GM23338 (cell line): Measurements from ENCODE around the gene ACSL6. TPM values are rescaled to one million over a fixed set of nuclear protein-coding genes. Genes with fewer than 3 reads are reported as not detected.

Source experiments
- ATAC-seq: fragments of 200-7000 bp; cut with Tn5 transposase; 3 replicates; pipeline ENCODE4 v1.9.1; 2020
- DNase-seq: peaks from one replicate; pipeline ENCODE4 v3.0.0-alpha.2; 2015; ENCODE audit warnings: low spot score
- H2AFZ ChIP-seq: fragments of 200-600 bp; sonication (generic); 2 replicates; pipeline ENCODE4 v1.8.0; 2016; ENCODE audit warnings: antibody characterized with exemption, mild to moderate bottlenecking, moderate library complexity
- H3F3A ChIP-seq: fragments of 200-600 bp; sonication (generic); replicated peaks from 2 replicates; pipeline ENCODE4 v1.8.0; 2017; ENCODE audit warnings: antibody characterized with exemption, mixed run types, low read depth
- H3K27ac ChIP-seq: fragments of 200-600 bp; sonication (generic); 2 replicates; pipeline ENCODE4 v1.6.1; 2016; ENCODE audit warnings: low read depth
- H3K27me3 ChIP-seq: fragments of 200-600 bp; sonication (generic); 2 replicates; pipeline ENCODE4 v1.8.0; 2016; ENCODE audit warnings: mild to moderate bottlenecking, mixed run types, moderate library complexity; ENCODE audit not compliant: insufficient read depth
- H3K36me3 ChIP-seq: fragments of 200-600 bp; sonication (generic); 2 replicates; pipeline ENCODE4 v1.8.0; 2016; ENCODE audit warnings: mild to moderate bottlenecking; ENCODE audit not compliant: insufficient read depth
- H3K4me1 ChIP-seq: fragments of 200-600 bp; sonication (generic); 2 replicates; pipeline ENCODE4 v1.8.0; 2016; ENCODE audit warnings: mild to moderate bottlenecking, moderate library complexity; ENCODE audit not compliant: insufficient read depth
- H3K4me2 ChIP-seq: fragments of 200-600 bp; sonication (generic); 2 replicates; pipeline ENCODE4 v1.7.1; 2017; ENCODE audit warnings: mixed run types
- H3K4me3 ChIP-seq: fragments of 200-600 bp; sonication (generic); 2 replicates; pipeline ENCODE4 v1.6.1; 2016; ENCODE audit warnings: mixed run types
- H3K79me2 ChIP-seq: fragments of 200-600 bp; sonication (generic); replicated peaks from 2 replicates; pipeline ENCODE4 v1.8.0; 2017; ENCODE audit warnings: mild to moderate bottlenecking; ENCODE audit not compliant: insufficient read depth
- H3K9me2 ChIP-seq: fragments of 200-600 bp; sonication (generic); 2 replicates; pipeline ENCODE4 v1.8.0; 2017; ENCODE audit not compliant: insufficient read depth
- H4K20me1 ChIP-seq: fragments of 200-600 bp; sonication (generic); replicated peaks from 2 replicates; pipeline ENCODE4 v1.8.0; 2017; ENCODE audit warnings: mild to moderate bottlenecking; ENCODE audit not compliant: insufficient read depth
- H3K27ac Mint-ChIP-seq: 2 replicates; pipeline ENCODE4 v1.8.0; 2020; ENCODE audit warnings: inconsistent platforms, mild to moderate bottlenecking, moderate library complexity, mixed read lengths
- H3K27me3 Mint-ChIP-seq: 3 replicates; pipeline ENCODE4 v1.8.0; 2022; ENCODE audit warnings: low read depth, mild to moderate bottlenecking, moderate library complexity, mixed read lengths, inconsistent platforms; ENCODE audit not compliant: insufficient read depth, poor library complexity
- H3K36me3 Mint-ChIP-seq: 3 replicates; pipeline ENCODE4 v1.8.0; 2021; ENCODE audit warnings: low read depth, mild to moderate bottlenecking, inconsistent platforms, moderate library complexity, mixed read lengths
- H3K4me1 Mint-ChIP-seq: 3 replicates; pipeline ENCODE4 v1.8.0; 2020; ENCODE audit warnings: mild to moderate bottlenecking, inconsistent platforms, mixed read lengths
- H3K4me3 Mint-ChIP-seq: 3 replicates; pipeline ENCODE4 v1.8.0; 2021; ENCODE audit warnings: moderate library complexity, mild to moderate bottlenecking, inconsistent platforms, mixed read lengths
- H3K9me3 Mint-ChIP-seq: 3 replicates; pipeline ENCODE4 v1.8.0; 2020; ENCODE audit warnings: moderate library complexity, mild to moderate bottlenecking, inconsistent platforms, mixed read lengths
- CREB1 ChIP-seq: fragments of 250-450 bp; sonication (Bioruptor Pico); IDR thresholded peaks from 2 replicates; pipeline ENCODE4 v1.5.0; 2020; ENCODE audit warnings: low read depth, mild to moderate bottlenecking, moderate library complexity
- EZH2 ChIP-seq: fragments of 200-600 bp; sonication (generic); IDR thresholded peaks from one replicate; pipeline ENCODE4 v1.8.0; 2017; ENCODE audit warnings: antibody characterized with exemption, mild to moderate bottlenecking, low read depth; ENCODE audit not compliant: unreplicated experiment
- EZH2phosphoT487 ChIP-seq: fragments of 200-600 bp; sonication (generic); IDR thresholded peaks from one replicate; pipeline ENCODE4 v1.8.1; 2018; ENCODE audit warnings: antibody characterized with exemption; ENCODE audit not compliant: unreplicated experiment
- JUNB ChIP-seq: IDR thresholded peaks from one replicate; pipeline ENCODE4 v1.6.1; 2016; ENCODE audit warnings: antibody characterized with exemption; ENCODE audit not compliant: unreplicated experiment
- NANOG ChIP-seq: IDR thresholded peaks from 2 replicates; pipeline ENCODE4 v1.6.1; 2016; ENCODE audit warnings: antibody characterized with exemption, borderline replicate concordance
- POLR2AphosphoS5 ChIP-seq: IDR thresholded peaks from 2 replicates; pipeline ENCODE4 v1.6.1; 2016; ENCODE audit warnings: antibody characterized with exemption, low read depth
- ZNF114 ChIP-seq: fragments of 250-450 bp; sonication (Bioruptor Pico); IDR thresholded peaks from 2 replicates; pipeline ENCODE4 v1.5.0; 2020; ENCODE audit warnings: mild to moderate bottlenecking, moderate library complexity
- ZNF331 ChIP-seq: fragments of 250-450 bp; sonication (Bioruptor Pico); IDR thresholded peaks from 2 replicates; pipeline ENCODE4 v1.5.0; 2020; ENCODE audit warnings: low read depth, mild to moderate bottlenecking, moderate library complexity
- polyA plus RNA-seq: library from polyadenylated mRNA; unstranded; fragments of >200 nt; fragmentation: Nextera tagmentation; extraction: Ambion mirVana; gene quantifications from 2 replicates; pipeline ENCODE4 v1.2.1, GENCODE V29; 2016
- total RNA-seq: library from RNA; depleted of rRNA; stranded (reverse); fragments of >200 nt; shearing (Covaris generic); gene quantifications from 2 replicates; pipeline ENCODE4 v1.2.3, GENCODE V29; 2014
- TF ChIP-seq, protein P1 (sequence below): IDR thresholded peaks from one replicate; pipeline ENCODE4 v1.6.1; 2018; ENCODE audit warnings: antibody characterized with exemption; ENCODE audit not compliant: unreplicated experiment
- TF ChIP-seq, protein P2 (sequence below), 2 experiments: fragments of 200-600 bp in 1 of 2; sonication (generic) in 1 of 2; conservative IDR thresholded peaks; 2 replicates each; pipeline versions ENCODE4 v1.5.1 to v1.6.1; 2016 to 2017; ENCODE audit warnings: antibody characterized with exemption in 2 of 2, low read depth in 2 of 2, mild to moderate bottlenecking in 2 of 2, moderate library complexity in 1 of 2
- TF ChIP-seq, protein P3 (sequence below): fragments of 250-450 bp; sonication (Bioruptor Pico); IDR thresholded peaks from 2 replicates; pipeline ENCODE4 v1.5.0; 2020; ENCODE audit warnings: mild to moderate bottlenecking, moderate library complexity
- TF ChIP-seq, protein P4 (sequence below): IDR thresholded peaks from 2 replicates; pipeline ENCODE4 v1.6.1; 2016; ENCODE audit warnings: antibody characterized with exemption

ACSL6 gene
- total and polyA plus RNA-seq, 2 experiments from 2014 or later, result 0.76 to 3.6 TPM

DNA sequence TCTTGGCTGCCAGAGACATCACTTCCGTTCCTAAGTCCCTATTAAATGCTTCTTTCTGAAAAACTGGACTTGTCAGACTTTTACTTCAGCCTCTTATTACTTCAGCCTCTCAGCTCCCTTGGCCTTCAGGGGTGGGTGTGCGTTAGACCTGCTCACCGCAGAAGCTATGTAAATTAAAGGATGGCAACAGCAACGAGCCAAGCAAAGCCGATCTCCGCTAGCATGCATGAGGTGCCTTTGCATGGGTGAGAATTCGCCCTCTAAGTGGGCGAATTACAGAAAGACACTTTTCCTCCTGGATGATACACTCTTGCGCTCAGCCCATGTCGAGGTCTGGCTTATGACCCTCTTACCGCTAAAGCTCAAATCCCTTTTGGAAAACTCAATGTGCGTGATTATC, 38.1 kb upstream of the ACSL6 start:
- no peaks in the 10 kb centered on the region for H3K9me3 Mint-ChIP-seq
- no peak overlapping the region for H3K27ac Mint-ChIP-seq
- Histone ChIP-seq H3K9me2 (no peaks in the 10 kb centered on the region), H4K20me1 (no peaks in the 10 kb centered on the region), H3K4me1 (0 out of 2 replicates have a peak, but pooled peaks cover 14% of the 10 kb centered on the region), H3K27me3 (no peaks in the 10 kb centered on the region), H3K36me3 (no peaks in the 10 kb centered on the region; the same call in 1 of the 2 replicates), H2AFZ (no peak overlapping the region), H3F3A (no peaks in the 10 kb centered on the region), H3K4me2 (no peak overlapping the region), H3K4me3 (no peak overlapping the region), H3K27ac (no peak overlapping the region), H3K79me2 (no peaks in the 10 kb centered on the region)
- H3K27me3 Mint-ChIP-seq, result no peaks in the 10 kb centered on the region
- TF ChIP-seq, protein P1, sequence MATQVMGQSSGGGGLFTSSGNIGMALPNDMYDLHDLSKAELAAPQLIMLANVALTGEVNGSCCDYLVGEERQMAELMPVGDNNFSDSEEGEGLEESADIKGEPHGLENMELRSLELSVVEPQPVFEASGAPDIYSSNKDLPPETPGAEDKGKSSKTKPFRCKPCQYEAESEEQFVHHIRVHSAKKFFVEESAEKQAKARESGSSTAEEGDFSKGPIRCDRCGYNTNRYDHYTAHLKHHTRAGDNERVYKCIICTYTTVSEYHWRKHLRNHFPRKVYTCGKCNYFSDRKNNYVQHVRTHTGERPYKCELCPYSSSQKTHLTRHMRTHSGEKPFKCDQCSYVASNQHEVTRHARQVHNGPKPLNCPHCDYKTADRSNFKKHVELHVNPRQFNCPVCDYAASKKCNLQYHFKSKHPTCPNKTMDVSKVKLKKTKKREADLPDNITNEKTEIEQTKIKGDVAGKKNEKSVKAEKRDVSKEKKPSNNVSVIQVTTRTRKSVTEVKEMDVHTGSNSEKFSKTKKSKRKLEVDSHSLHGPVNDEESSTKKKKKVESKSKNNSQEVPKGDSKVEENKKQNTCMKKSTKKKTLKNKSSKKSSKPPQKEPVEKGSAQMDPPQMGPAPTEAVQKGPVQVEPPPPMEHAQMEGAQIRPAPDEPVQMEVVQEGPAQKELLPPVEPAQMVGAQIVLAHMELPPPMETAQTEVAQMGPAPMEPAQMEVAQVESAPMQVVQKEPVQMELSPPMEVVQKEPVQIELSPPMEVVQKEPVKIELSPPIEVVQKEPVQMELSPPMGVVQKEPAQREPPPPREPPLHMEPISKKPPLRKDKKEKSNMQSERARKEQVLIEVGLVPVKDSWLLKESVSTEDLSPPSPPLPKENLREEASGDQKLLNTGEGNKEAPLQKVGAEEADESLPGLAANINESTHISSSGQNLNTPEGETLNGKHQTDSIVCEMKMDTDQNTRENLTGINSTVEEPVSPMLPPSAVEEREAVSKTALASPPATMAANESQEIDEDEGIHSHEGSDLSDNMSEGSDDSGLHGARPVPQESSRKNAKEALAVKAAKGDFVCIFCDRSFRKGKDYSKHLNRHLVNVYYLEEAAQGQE, result no peak
- no peak for TF ChIP-seq POLR2AphosphoS5
- TF ChIP-seq ZNF114 (CRISPR knock-in tag), result no peak
- TF ChIP-seq JUNB, result no peak
- TF ChIP-seq, protein P2, sequence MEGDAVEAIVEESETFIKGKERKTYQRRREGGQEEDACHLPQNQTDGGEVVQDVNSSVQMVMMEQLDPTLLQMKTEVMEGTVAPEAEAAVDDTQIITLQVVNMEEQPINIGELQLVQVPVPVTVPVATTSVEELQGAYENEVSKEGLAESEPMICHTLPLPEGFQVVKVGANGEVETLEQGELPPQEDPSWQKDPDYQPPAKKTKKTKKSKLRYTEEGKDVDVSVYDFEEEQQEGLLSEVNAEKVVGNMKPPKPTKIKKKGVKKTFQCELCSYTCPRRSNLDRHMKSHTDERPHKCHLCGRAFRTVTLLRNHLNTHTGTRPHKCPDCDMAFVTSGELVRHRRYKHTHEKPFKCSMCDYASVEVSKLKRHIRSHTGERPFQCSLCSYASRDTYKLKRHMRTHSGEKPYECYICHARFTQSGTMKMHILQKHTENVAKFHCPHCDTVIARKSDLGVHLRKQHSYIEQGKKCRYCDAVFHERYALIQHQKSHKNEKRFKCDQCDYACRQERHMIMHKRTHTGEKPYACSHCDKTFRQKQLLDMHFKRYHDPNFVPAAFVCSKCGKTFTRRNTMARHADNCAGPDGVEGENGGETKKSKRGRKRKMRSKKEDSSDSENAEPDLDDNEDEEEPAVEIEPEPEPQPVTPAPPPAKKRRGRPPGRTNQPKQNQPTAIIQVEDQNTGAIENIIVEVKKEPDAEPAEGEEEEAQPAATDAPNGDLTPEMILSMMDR (conservative IDR thresholded peaks at IDR 0.05; ENCODE audit: low read depth in 2 of 2), result no peak
- TF ChIP-seq, protein P3, sequence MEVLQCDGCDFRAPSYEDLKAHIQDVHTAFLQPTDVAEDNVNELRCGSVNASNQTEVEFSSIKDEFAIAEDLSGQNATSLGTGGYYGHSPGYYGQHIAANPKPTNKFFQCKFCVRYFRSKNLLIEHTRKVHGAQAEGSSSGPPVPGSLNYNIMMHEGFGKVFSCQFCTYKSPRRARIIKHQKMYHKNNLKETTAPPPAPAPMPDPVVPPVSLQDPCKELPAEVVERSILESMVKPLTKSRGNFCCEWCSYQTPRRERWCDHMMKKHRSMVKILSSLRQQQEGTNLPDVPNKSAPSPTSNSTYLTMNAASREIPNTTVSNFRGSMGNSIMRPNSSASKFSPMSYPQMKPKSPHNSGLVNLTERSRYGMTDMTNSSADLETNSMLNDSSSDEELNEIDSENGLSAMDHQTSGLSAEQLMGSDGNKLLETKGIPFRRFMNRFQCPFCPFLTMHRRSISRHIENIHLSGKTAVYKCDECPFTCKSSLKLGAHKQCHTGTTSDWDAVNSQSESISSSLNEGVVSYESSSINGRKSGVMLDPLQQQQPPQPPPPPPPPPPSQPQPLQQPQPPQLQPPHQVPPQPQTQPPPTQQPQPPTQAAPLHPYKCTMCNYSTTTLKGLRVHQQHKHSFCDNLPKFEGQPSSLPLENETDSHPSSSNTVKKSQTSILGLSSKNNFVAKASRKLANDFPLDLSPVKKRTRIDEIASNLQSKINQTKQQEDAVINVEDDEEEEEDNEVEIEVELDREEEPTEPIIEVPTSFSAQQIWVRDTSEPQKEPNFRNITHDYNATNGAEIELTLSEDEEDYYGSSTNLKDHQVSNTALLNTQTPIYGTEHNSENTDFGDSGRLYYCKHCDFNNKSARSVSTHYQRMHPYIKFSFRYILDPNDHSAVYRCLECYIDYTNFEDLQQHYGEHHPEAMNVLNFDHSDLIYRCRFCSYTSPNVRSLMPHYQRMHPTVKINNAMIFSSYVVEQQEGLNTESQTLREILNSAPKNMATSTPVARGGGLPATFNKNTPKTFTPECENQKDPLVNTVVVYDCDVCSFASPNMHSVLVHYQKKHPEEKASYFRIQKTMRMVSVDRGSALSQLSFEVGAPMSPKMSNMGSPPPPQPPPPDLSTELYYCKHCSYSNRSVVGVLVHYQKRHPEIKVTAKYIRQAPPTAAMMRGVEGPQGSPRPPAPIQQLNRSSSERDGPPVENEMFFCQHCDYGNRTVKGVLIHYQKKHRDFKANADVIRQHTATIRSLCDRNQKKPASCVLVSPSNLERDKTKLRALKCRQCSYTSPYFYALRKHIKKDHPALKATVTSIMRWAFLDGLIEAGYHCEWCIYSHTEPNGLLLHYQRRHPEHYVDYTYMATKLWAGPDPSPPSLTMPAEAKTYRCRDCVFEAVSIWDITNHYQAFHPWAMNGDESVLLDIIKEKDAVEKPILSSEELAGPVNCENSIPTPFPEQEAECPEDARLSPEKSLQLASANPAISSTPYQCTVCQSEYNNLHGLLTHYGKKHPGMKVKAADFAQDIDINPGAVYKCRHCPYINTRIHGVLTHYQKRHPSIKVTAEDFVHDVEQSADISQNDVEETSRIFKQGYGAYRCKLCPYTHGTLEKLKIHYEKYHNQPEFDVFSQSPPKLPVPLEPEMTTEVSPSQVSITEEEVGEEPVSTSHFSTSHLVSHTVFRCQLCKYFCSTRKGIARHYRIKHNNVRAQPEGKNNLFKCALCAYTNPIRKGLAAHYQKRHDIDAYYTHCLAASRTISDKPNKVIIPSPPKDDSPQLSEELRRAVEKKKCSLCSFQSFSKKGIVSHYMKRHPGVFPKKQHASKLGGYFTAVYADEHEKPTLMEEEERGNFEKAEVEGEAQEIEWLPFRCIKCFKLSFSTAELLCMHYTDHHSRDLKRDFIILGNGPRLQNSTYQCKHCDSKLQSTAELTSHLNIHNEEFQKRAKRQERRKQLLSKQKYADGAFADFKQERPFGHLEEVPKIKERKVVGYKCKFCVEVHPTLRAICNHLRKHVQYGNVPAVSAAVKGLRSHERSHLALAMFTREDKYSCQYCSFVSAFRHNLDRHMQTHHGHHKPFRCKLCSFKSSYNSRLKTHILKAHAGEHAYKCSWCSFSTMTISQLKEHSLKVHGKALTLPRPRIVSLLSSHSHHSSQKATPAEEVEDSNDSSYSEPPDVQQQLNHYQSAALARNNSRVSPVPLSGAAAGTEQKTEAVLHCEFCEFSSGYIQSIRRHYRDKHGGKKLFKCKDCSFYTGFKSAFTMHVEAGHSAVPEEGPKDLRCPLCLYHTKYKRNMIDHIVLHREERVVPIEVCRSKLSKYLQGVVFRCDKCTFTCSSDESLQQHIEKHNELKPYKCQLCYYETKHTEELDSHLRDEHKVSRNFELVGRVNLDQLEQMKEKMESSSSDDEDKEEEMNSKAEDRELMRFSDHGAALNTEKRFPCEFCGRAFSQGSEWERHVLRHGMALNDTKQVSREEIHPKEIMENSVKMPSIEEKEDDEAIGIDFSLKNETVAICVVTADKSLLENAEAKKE (CRISPR knock-in tag), result no peak
- no peak for TF ChIP-seq EZH2
- no peak for TF ChIP-seq ZNF331 (CRISPR knock-in tag)
- TF ChIP-seq, protein P4, sequence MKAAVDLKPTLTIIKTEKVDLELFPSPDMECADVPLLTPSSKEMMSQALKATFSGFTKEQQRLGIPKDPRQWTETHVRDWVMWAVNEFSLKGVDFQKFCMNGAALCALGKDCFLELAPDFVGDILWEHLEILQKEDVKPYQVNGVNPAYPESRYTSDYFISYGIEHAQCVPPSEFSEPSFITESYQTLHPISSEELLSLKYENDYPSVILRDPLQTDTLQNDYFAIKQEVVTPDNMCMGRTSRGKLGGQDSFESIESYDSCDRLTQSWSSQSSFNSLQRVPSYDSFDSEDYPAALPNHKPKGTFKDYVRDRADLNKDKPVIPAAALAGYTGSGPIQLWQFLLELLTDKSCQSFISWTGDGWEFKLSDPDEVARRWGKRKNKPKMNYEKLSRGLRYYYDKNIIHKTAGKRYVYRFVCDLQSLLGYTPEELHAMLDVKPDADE, result no peak
- no peak for TF ChIP-seq CREB1 (CRISPR knock-in tag)
- TF ChIP-seq NANOG, result no peak
- no peak for TF ChIP-seq EZH2phosphoT487
- DNase-seq (no peak), ATAC-seq (no peak)
- no peak overlapping the region for H3K4me3 Mint-ChIP-seq
- peaks cover 15% of the 10 kb centered on the region for H3K4me1 Mint-ChIP-seq
- no peaks in the 10 kb centered on the region for H3K36me3 Mint-ChIP-seq
